ENCODE data around the gene B9D1. TPM values are rescaled to one million over a fixed set of nuclear protein-coding genes. Genes with fewer than 3 reads are reported as not detected.
A peak's percentile ranks its signal among the peaks of the same experiment; 100 is the strongest.

The B9D1 gene, protein sequence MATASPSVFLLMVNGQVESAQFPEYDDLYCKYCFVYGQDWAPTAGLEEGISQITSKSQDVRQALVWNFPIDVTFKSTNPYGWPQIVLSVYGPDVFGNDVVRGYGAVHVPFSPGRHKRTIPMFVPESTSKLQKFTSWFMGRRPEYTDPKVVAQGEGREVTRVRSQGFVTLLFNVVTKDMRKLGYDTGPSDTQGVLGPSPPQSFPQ
- polyA plus RNA-seq (2013, experiment 1 of 2; ENCODE audit: insufficient read length): 26.4 TPM
- 24.0 TPM for polyA plus RNA-seq (2013, experiment 2 of 2; ENCODE audit: insufficient read length)

DNA sequence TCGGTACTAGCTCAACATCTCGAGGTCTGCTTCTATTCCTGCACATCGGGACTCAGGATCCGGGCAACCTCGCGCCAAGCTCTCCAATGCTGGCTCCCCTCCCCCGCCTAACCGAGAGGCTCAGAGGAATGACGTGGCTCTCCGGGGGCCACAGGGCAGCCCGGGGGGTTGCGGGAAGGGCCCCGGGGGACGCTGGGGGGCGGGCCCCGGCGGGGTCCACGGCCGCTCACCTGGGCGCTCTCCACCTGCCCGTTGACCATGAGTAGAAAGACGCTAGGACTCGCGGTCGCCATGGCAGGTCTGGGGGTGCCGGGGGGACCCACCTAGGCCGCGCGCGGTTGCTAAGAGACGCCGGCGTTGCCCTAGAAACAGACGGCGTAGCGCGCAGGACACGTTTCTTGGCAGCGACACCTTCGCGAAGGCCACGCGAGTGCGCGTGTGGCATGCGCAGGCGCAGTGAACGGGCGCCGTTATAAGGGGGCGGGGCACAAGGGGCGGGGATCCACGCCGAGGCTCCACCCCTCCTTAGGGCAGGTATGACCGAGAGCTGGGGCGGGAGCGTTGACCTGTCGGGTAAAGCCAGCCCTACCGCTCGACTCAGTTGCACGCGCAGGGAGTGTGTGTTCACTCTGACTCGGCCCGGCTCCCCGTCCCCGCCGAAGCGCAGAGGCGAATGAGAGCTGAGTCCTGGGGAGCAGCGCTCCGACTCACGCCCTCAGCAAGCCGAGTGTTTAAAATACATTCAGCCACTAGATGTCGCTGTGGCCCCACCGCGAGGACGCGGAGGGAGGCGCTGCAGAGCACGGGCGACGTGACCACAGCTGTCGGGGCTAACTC, at the start of gene B9D1:
Gene B9D1, minus strand, starts transcription at position 447 of the 837 bp plus-strand sequence. Its CDS starts 154 bp downstream, at position 293.
- peak; percentile 91 for DNase-seq

DNA sequence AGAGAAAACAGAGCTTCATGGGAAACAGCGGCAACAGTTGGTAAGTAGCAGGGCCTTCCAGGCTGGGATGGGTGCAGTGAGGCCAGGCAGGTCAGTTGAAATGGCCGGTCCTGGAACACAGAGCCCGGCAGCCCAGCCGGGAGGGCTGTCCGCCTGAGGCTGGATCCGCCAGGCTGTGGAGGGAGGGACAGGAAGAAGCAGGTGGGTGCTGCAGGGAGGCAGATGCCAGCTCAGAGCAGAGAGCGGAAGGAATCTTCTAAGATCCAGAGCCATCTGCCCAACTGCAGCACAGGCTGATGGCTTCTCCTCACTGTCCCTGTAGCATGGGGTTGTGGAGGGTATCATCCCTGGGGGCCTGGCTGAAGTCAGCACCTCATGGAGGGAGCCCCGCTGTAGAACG, 49.1 kb upstream of the B9D1 start:
- no peak for DNase-seq

DNA sequence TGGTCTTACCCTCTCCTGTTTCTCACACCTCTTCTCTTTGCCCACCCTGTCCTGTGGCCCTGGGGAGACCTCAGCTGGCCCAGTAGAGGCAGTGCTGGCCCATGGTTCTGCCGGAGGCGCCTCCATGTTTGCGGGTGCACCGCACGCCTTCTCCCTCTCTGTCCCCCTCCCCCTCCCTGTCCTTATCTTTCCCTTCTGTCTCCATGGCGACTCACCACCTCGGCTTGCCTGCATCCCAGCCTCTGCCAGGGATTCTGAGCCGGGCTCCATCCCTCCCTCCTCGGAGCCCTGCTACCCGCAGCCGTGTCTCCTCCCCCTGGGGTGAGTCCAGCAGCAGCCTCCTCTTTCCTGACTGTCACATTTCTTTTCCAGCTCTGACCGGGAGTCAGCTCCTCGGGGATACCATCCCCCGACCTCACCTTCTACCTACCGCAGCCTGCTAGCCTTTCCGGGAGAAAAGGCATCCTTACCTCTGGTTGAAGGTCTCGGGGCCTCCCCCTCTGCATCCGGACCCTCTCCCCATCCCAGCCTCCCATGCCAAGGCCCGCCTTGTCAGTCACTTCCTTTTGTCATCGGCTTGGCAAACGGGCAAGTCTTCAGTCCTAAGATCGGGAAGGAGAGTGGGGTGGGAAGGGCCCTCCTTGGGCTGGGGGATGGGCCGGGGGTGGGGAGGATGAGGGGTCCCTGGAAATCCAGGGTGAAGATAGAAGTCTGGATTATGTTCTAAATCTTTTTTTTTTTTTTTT, 48.5 kb upstream of the B9D1 start, which contains the start of gene RNF112:
Gene RNF112, plus strand, starts transcription at position 358 of the 746 bp plus-strand sequence. Its CDS starts 177 bp downstream, at position 535.
- DNase-seq: peak; percentile 46

DNA sequence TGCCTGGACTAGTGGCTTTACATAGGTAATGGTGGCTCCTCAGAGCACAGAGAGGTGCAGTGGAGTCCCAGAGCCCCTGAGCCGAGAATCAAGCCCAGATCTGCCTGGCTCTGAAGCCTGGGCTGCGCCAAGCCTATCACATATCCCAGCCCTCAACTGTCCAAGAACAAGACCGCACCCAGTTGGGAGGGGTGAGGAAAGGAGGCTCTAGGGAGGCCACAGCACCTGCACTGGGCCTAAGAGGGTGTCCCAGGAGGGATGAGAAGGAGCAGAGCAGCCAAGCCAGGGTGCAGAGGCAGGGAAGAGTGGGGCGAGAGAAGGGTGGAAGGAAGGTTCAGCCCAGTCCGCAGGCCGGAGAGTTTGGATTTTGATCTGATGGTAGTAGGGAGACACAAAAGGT, 47.6 kb upstream of the B9D1 start:
- no peak for DNase-seq

DNA sequence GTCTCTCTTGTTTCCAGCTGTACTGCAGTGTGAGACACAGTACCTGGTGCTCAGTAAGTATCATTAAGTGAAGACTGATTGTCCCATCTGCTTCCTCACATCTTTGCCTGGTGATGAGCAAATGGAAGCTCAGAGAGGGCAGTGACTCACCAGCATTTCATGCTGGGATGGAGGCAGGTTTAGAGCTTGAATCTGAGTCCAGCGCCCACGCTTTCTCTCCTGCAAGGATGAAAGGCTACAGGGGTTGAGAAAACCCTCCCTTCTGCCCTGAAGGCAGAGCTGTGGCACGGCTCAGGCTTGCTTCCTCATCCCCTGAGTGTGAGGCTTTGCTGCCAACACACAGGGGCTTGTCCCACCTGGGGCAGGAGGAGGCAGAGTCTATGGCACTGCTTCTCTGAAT, 47.0 kb upstream of the B9D1 start:
- DNase-seq: peak; percentile 39

DNA sequence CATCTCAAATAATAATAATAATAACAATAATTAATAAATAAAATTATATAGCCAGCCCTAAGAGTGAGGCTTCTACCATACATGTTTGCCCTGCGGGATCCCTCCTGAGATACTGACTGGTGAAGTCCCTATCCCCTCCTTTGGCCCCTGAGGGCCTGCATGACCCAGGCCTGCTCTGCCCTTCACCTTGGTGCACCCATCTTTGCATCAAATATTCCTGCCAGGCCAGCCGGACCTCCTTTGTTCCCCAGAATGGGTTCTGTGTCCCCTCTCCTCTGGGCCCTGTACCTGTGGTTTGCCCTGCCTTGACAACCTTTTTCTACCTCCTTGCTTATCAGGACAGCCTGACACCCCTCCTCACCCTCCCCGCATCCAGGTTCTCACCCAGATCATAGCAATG, 46.5 kb upstream of the B9D1 start:
- no peak for DNase-seq

DNA sequence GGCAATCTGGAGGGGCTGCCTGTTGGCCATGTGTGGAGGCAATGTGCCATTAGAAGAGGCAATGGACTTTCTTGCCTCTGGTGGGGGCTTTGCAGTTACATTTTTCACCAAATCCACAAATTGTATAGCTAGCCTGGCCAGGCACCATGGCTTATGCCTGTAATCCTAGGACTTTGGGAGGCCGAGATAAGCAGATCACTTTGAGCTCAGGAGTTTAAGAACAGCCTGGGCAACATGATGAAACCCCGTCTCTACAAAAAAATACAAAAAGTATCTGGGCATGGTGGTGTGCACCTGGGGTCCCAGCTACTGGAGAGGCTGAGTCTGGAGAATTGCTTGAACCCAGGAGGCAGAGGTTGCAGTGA, 45.8 kb upstream of the B9D1 start:
- DNase-seq: no peak

DNA sequence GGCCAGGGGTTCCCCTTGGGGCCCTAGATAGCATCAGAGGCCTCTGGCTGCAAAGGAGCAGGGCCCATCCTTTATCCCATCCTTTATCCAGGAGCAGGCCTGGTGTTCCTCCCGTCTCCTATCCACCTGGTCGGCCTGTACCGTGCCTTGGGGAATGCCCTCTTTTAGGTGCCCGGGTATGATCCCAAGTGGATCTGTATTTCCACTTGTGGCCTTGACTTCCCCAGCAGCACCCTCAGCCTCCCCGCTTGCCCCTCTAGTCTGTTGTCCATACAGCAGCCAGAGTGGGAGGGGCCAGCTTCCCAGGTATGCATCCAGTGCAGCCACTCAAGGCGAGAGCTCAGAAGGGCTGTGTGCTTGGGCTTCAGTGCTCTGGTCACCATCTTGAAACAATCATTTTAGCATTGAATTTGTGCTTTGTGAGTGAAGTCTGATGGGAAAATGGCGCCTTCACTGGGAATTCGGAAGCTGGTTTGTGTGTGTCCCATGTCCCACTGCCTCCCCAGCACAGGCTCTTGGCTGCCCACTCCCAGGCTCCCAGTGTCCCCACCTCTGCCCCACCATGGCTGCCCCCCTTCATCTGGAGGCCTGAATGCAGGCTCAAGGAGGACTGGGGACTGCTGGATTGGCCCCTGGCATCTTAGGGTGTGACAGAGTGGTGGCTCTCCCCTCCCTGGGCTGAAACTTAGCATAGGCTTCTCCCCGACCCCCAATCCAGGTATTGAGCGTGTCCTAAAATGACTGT, 45.2 kb upstream of the B9D1 start:
- no peak for DNase-seq

DNA sequence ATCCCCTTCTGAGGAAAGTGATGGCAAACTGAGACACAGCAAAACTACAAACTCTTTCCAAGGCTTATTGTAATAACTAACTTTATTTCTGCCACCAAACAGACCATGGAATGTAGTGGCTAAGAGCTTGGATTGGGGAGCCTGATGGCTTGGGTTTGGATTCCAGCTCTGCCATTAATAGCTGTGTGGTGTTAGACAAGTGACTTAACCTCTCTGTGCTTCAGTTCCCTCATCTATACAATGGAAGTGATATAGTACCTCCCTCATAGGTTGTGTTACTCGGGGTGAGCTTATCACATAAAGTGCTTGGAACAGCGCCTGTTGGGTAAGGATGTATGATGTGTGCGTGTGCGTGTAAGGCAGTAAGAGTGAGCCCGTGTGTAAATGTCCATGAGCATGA, 42.6 kb upstream of the B9D1 start:
- no peak for DNase-seq

DNA sequence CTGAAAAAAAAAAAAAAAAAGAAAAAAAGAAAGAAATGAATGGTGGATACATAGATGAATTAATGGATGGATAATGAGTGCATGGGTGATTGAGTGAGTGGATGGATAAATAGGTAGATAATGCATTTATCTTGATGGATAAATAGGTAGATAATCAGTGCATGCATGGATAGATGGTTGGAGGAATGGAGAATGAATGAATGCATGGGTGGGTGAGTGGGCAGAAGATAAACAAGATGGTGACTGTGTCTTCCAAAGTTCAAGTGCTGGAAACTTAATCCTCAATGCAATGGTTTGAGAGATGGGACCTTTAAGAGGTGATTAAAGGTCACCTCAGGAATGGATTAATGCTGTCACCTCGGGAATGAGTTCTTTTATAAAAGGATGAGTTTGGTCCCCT, 41.7 kb upstream of the B9D1 start:
- DNase-seq: no peak

DNA sequence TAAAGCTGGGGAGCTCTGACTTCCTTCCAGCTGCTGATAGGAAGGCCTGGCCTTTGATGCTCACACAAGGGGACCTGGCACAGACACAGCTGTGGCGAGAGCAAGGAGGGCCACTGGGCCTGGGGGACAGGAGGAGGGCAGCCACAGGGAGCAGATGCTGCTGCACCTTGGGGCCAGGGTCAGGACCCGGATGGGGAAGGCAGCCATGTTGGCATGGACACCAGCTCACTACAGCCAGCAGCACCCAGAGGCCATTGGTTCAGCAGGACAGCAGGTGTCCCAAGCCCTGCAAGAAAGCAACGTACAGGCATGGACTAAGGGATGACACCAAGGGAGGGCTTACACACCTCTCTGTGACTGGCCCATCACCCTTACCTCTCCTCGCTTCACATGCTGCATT, 40.5 kb upstream of the B9D1 start:
- DNase-seq: no peak

DNA sequence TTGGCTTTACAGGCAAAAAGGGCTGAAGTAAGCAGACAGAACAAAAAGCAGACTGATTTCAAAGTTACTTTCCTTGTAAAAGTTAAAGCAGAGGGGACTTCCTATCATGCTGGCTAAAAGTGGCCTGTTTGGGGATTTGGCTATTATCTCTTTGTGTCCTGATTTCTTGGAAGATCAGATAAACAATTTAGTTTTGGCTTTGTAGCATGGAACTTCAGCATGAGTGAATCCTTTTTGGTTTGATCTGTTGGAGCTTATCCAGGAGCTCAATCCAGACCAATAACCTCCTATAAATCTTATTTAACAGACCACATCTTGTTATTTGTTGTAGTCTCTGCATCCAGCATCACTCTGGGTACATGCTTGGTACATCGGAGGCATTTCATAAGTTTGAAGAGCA, 39.6 kb upstream of the B9D1 start:
- no peak for DNase-seq

DNA sequence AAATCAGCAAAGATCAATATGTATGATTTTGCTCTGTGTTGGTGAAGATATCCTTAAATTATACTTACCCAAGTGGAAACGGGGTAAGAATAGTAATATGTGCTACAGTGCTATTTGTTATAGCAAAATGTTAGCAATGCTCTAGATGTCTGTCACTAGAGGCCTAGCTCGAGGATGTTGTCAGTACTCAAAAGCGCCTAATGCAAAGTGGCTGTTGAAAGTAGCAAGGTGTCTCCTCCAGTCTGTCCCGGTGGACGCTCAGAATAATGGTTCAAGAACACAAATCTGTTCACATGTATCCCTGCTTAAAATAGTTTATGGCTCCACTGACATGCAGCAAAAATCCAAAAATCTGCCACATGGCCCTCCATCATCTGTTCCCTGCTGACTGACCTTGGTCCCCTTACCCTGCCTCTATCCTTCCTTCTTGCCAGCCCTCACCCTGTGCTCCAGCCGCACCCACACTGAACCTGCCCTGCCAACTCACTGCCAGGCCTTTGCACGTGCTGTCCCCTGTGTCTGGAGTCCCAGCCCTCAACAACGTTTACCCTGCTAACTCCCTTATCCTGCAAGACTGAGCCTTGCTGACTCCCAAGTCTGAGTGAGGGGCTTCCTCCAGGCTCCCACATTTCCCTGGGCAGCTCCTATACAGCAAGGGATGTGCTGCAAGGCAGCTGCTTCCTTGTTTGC, 38.9 kb upstream of the B9D1 start:
- no peak for DNase-seq

DNA sequence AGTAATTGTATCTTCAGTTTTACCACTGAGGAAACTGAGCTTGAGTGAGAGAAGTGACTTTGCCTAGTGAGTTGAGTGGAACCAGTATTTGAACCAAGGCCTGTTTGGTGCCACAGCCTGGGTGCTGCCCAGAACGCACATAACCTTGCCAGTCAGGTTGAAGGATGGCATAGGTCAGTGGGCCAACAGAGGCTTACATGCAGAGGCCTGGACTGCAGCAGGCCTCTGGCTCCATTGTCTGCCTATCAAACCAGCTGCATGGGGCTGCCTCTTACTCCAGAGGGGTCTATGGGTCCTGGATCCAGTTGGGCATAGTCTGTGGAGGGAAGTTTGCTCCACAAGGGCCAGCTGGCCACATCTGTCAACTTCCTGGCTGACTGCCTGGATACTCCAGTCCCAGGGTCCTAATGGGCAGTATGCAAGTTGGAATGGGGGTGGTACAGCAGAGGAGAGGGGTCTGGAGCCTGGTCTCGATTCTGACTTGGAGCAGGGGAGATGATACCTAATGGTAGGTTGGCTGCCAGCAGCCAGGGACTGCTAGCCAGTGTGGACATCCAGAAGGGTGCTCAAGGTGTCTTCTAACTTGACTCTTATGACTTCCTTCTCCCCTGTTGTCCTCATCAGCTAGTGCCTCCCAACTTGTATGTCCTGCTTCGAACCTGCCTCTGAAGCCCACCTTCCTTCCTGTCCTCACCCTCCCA, 37.4 kb upstream of the B9D1 start:
- DNase-seq: no peak

DNA sequence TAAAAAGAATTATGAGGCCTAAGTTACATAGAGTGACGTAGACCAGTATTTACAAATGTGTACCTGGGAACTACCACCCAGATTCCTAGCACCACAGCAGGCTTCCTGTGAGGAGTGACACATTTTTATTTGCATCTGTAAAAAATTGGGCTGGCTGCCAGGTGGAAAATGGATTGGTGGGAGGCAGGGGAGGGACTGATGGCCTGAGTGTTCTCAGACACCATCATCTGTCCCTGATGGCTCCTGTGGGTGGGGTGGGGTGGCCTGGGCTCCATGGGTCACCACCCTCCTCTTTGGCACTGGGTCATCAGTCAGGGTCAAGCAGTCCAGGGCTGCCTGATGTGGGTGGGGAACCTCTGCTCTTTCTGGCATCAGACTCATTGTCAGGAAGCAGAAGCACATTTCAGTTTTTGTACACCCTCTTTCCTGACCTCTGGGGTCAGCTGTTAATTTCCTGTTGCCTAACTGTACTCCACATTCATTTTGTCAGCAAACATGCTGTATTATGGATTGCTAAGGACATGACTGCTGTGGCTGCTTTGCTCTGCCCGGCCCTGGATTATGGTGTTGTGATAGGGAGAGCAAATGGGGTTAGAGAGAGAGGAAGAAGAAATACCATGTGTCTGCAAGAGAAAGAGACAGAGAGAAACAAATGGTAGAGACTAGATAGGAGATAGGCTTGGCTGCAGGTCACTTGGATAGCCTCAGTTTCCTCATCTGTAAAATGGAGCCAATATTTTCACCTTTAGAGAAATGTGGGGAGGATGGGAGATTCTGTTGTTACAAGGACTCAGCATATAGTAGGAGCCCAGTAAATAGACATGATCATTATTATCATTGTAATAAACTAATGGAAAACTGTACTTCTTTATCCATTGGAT, 36.0 kb upstream of the B9D1 start:
- DNase-seq: no peak

DNA sequence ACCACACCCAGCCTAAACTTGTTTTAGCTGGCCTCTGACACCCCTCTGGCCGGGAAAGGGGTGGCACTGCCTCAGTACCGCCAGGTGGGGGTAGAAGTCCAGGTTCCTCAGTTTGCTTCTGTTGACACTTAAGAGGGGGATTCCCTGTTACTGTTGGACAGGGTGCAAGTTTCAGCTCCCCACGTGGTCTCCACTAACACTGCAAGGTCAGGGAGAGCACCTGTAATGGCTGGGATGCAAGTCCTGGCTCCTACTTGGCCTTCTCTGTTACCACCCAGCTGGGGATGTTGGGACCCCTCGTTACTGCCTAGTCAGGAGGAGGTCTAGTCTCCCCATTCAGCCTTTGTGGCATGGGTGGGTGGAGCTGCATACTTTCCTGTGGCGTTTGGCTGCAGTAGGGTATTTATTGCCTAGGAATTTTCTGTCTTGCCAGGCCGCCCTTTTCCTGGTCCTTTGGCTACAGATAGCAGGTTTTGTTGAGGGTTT, 35.1 kb upstream of the B9D1 start:
- no peak for DNase-seq

DNA sequence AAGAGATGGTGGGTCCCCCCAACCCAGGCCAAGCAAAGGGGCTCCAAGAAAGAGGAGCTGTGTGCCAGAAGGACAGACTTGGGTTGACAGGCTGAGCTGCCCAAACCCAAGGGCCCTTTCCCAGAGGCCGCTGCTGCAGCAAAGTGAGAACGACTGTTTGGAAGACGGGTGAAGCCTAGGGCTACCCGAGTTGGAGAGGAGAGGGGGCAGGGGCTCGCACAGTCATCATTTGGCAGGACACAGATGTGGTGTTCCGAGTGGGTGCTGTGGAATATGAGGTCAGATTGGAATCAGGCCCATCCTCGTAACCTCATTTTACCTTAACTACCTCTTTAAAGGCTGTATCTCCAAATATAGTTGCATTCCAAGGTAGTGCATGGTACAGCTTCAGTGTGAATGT, 29.8 kb upstream of the B9D1 start:
- DNase-seq: no peak

DNA sequence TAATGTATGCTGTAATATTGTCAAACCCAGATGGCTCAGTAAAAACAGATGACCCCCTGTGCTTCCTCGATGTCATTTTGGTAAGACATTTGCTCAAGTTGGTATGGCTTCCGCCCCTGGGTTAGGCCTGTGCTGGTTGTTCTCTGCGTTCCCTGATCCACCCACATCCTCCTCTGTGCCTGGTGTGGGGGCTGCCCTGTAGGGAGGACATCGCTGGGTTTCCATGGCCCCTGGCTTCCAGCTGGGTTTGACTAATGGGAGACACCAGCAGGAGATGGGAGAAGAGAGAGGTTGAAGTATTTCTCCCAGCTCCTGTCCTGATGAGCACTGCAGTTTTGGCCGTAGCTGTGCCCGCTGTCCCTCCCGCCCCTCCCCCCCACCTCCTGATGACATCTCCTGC, 28.9 kb upstream of the B9D1 start:
- DNase-seq: no peak

DNA sequence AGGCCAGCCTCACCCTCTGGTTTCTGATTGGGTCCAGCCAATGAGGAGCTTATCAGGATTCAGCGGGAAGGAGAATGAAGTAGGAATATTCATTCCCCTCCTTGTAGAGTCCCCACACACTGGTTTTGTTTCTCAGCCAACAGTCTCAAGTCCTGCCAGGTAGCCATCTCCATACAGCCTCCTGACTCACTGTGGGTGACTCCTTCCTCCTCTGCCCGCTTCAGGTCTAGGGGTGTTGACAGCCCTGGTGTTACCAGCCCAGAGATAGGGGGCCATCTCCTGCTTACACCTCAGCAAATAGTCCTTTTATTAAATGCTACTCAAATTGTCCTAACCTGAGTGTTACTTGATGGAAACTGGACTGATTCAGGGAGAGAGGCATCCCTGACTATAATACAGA, 28.4 kb upstream of the B9D1 start:
- DNase-seq: no peak

Data from fibroblast of skin of scalp (primary cell).